HUES48 (cell line): ENCODE data around the gene PKP1.

ENCODE experiments used
- H3K27ac ChIP-seq: one replicate; pipeline ENCODE4 v1.7.0; 2013; ENCODE audit warnings: low read depth, low read length, inconsistent platforms
- H3K27me3 ChIP-seq: 2 replicates; pipeline ENCODE4 v1.6.1; 2013; ENCODE audit warnings: mild to moderate bottlenecking, low read length; ENCODE audit not compliant: control insufficient read depth, insufficient read depth
- H3K36me3 ChIP-seq: 2 replicates; pipeline ENCODE4 v1.6.1; 2013; ENCODE audit warnings: low read length; ENCODE audit not compliant: control insufficient read depth, insufficient read depth
- H3K4me1 ChIP-seq: 2 replicates; pipeline ENCODE4 v1.6.1; 2013; ENCODE audit warnings: mild to moderate bottlenecking, low read length; ENCODE audit not compliant: control insufficient read depth, insufficient read depth
- H3K4me3 ChIP-seq: 2 replicates; pipeline ENCODE4 v1.5.1; 2013; ENCODE audit warnings: mild to moderate bottlenecking, low read depth, low read length
- H3K9ac ChIP-seq: 2 replicates; pipeline ENCODE4 v1.6.1; 2013; ENCODE audit warnings: mild to moderate bottlenecking, low read depth, low read length, moderate library complexity
- H3K9me3 ChIP-seq: 2 replicates; pipeline ENCODE4 v1.6.1; 2013; ENCODE audit warnings: low read length; ENCODE audit not compliant: control insufficient read depth, insufficient read depth

Gene PKP1

GRCh38 chr1:201360486-201360885 is 77.2 kb downstream of the PKP1 start:
- Histone ChIP-seq H3K27me3 (no peaks in the 10 kb centered on the region), H3K4me3 (no peak overlapping the region), H3K9ac (no peak overlapping the region)

GRCh38 chr1:201360901-201361651 is 77.8 kb downstream of the PKP1 start:
- Histone ChIP-seq H3K4me3 (no peak overlapping the region), H3K27me3 (no peaks in the 10 kb centered on the region)

More at GRCh38 chr1:201360486-201360885, 77.2 kb downstream of the PKP1 start:
- no peak overlapping the region for H3K27ac ChIP-seq
- H3K9me3 ChIP-seq: no peaks in the 10 kb centered on the region
- H3K36me3 ChIP-seq: no peaks in the 10 kb centered on the region
- H3K4me1 ChIP-seq: peaks cover 6% of the 10 kb centered on the region

GRCh38 chr1:201361652-201362504 is 78.6 kb downstream of the PKP1 start:
- no peak overlapping the region for H3K9ac ChIP-seq
- no peaks in the 10 kb centered on the region for H3K27me3 ChIP-seq
- no peaks in the 10 kb centered on the region for H3K9me3 ChIP-seq
- H3K27ac ChIP-seq: no peak overlapping the region
- H3K36me3 ChIP-seq: no peaks in the 10 kb centered on the region
- H3K4me1 ChIP-seq: peaks cover 6% of the 10 kb centered on the region
- no peak overlapping the region for H3K4me3 ChIP-seq

More at GRCh38 chr1:201360901-201361651, 77.8 kb downstream of the PKP1 start:
- Histone ChIP-seq H3K9ac (no peak overlapping the region), H3K4me1 (peaks cover 6% of the 10 kb centered on the region), H3K27ac (no peak overlapping the region), H3K9me3 (no peaks in the 10 kb centered on the region), H3K36me3 (no peaks in the 10 kb centered on the region)

GRCh38 chr1:201362906-201363305 is 79.6 kb downstream of the PKP1 start:
- no peak overlapping the region for H3K4me3 ChIP-seq
- no peak overlapping the region for H3K9ac ChIP-seq
- no peaks in the 10 kb centered on the region for H3K36me3 ChIP-seq
- no peaks in the 10 kb centered on the region for H3K27me3 ChIP-seq
- H3K4me1 ChIP-seq: peaks cover 6% of the 10 kb centered on the region
- H3K27ac ChIP-seq: no peak overlapping the region
- H3K9me3 ChIP-seq: no peaks in the 10 kb centered on the region

- Histone ChIP-seq H3K4me1 (peaks cover 6% of the 10 kb centered on the region), H3K36me3 (no peaks in the 10 kb centered on the region), H3K27ac (no peak overlapping the region), H3K9ac (no peak overlapping the region), H3K4me3 (no peak overlapping the region), H3K27me3 (no peaks in the 10 kb centered on the region), H3K9me3 (no peaks in the 10 kb centered on the region)
These were observed 80.2 kb downstream of the PKP1 start for GRCh38 chr1:201363467-201363866.

- Histone ChIP-seq H3K27ac (no peak overlapping the region), H3K9ac (no peak overlapping the region), H3K4me3 (no peak overlapping the region), H3K9me3 (no peaks in the 10 kb centered on the region), H3K27me3 (no peaks in the 10 kb centered on the region), H3K4me1 (peaks cover 6% of the 10 kb centered on the region), H3K36me3 (no peaks in the 10 kb centered on the region)
These were observed 81.5 kb downstream of the PKP1 start for GRCh38 chr1:201364808-201365105.

- no peaks in the 10 kb centered on the region for H3K9me3 ChIP-seq
- H3K27ac ChIP-seq: no peak overlapping the region
- H3K4me1 ChIP-seq: peaks cover 6% of the 10 kb centered on the region
- no peaks in the 10 kb centered on the region for H3K36me3 ChIP-seq
- H3K9ac ChIP-seq: no peak overlapping the region
- H3K27me3 ChIP-seq: no peaks in the 10 kb centered on the region
- no peak overlapping the region for H3K4me3 ChIP-seq
These were observed 81.9 kb downstream of the PKP1 start for GRCh38 chr1:201365251-201365650.

GRCh38 chr1:201366696-201367095 is 83.4 kb downstream of the PKP1 start:
- Histone ChIP-seq H3K9me3 (no peaks in the 10 kb centered on the region), H3K9ac (no peak overlapping the region), H3K36me3 (no peaks in the 10 kb centered on the region), H3K27me3 (no peaks in the 10 kb centered on the region), H3K27ac (no peak overlapping the region), H3K4me1 (peaks cover 8% of the 10 kb centered on the region), H3K4me3 (no peak overlapping the region)

- Histone ChIP-seq H3K9ac (no peak overlapping the region), H3K4me3 (no peak overlapping the region), H3K36me3 (no peaks in the 10 kb centered on the region), H3K4me1 (peaks cover 5% of the 10 kb centered on the region; the same call in 1 of the 2 replicates), H3K27ac (no peak overlapping the region), H3K27me3 (no peaks in the 10 kb centered on the region), H3K9me3 (no peaks in the 10 kb centered on the region)
These were observed 85.9 kb downstream of the PKP1 start for GRCh38 chr1:201369209-201369608.

GRCh38 chr1:201370500-201370899 is 87.2 kb downstream of the PKP1 start:
- H3K27me3 ChIP-seq: no peaks in the 10 kb centered on the region

GRCh38 chr1:201371276-201371675 is 88.0 kb downstream of the PKP1 start:
- no peaks in the 10 kb centered on the region for H3K9me3 ChIP-seq
- H3K27ac ChIP-seq: no peak overlapping the region
- H3K4me3 ChIP-seq: no peak overlapping the region
- H3K9ac ChIP-seq: no peak overlapping the region
- H3K36me3 ChIP-seq: no peaks in the 10 kb centered on the region
- H3K4me1 ChIP-seq: peaks cover 25% of the 10 kb centered on the region
- H3K27me3 ChIP-seq: no peaks in the 10 kb centered on the region

More at GRCh38 chr1:201370500-201370899, 87.2 kb downstream of the PKP1 start:
- Histone ChIP-seq H3K4me3 (no peak overlapping the region), H3K36me3 (no peaks in the 10 kb centered on the region), H3K27ac (no peak overlapping the region), H3K4me1 (peaks cover 17% of the 10 kb centered on the region), H3K9me3 (no peaks in the 10 kb centered on the region), H3K9ac (no peak overlapping the region)
